ENCODE data around the gene PTGS1. TPM values are rescaled to one million over a fixed set of nuclear protein-coding genes. Genes with fewer than 3 reads are reported as not detected.
"Not testable (repeated sequence)": the region's sequence is repeated elsewhere in the genome, so short reads cannot be mapped to it uniquely, and the experiment has no call there.

Gene PTGS1
- polyA plus RNA-seq, 4 donors = 5.6 to 8.6 (median 5.6) TPM

GRCh38 chr9:122393284-122393983 is 22.6 kb downstream of the PTGS1 start:
- no peak for DNase-seq (ENCODE audit: low read depth in 4 of 4, low spot score in 3 of 4)

GRCh38 chr9:122394265-122395125 is 23.7 kb downstream of the PTGS1 start:
- DNase-seq (ENCODE audit: low read depth in 4 of 4, low spot score in 3 of 4) = no peak

- DNase-seq (ENCODE audit: low read depth in 4 of 4, low spot score in 3 of 4) = no peak
These were observed 25.9 kb downstream of the PTGS1 start for GRCh38 chr9:122396614-122397148.

- DNase-seq (ENCODE audit: low read depth in 4 of 4, low spot score in 3 of 4) = no peak
These were observed 26.9 kb downstream of the PTGS1 start for GRCh38 chr9:122397749-122398148.

GRCh38 chr9:122398371-122398924 is 27.6 kb downstream of the PTGS1 start:
- DNase-seq (ENCODE audit: low read depth in 4 of 4, low spot score in 3 of 4) = no peak

- no peak for DNase-seq (ENCODE audit: low read depth in 4 of 4, low spot score in 3 of 4)
These were observed 31.1 kb downstream of the PTGS1 start for GRCh38 chr9:122401896-122402295.

- DNase-seq (ENCODE audit: low read depth in 4 of 4, low spot score in 3 of 4) = no peak
These were observed 31.6 kb downstream of the PTGS1 start for GRCh38 chr9:122402403-122402871.

- DNase-seq (ENCODE audit: low read depth in 4 of 4, low spot score in 3 of 4) = no peak
These were observed 32.0 kb downstream of the PTGS1 start for GRCh38 chr9:122402874-122403273.

GRCh38 chr9:122403381-122404000 is 32.7 kb downstream of the PTGS1 start:
- DNase-seq (ENCODE audit: low read depth in 4 of 4, low spot score in 3 of 4) = no peak

- not testable (repeated sequence) for DNase-seq (ENCODE audit: low read depth in 4 of 4, low spot score in 3 of 4)
These were observed 34.7 kb downstream of the PTGS1 start for GRCh38 chr9:122405304-122406069.

- no peak for DNase-seq (ENCODE audit: low read depth in 4 of 4, low spot score in 3 of 4)
These were observed 35.5 kb downstream of the PTGS1 start for GRCh38 chr9:122406070-122406890.

- DNase-seq (ENCODE audit: low read depth in 4 of 4, low spot score in 3 of 4) = not testable (repeated sequence)
These were observed 43.3 kb downstream of the PTGS1 start for GRCh38 chr9:122414108-122414507.

GRCh38 chr9:122418016-122418415 is 47.2 kb downstream of the PTGS1 start:
- no peak for DNase-seq (ENCODE audit: low read depth in 4 of 4, low spot score in 3 of 4)

GRCh38 chr9:122420315-122420714 is 49.5 kb downstream of the PTGS1 start:
- no peak for DNase-seq (ENCODE audit: low read depth in 4 of 4, low spot score in 3 of 4)

GRCh38 chr9:122425087-122425486 is 54.3 kb downstream of the PTGS1 start:
- DNase-seq (ENCODE audit: low read depth in 4 of 4, low spot score in 3 of 4) = no peak

- no peak for DNase-seq (ENCODE audit: low read depth in 4 of 4, low spot score in 3 of 4)
These were observed 55.9 kb downstream of the PTGS1 start for GRCh38 chr9:122426723-122427122.

GRCh38 chr9:122442568-122442967 is 71.7 kb downstream of the PTGS1 start:
- DNase-seq (ENCODE audit: low read depth in 4 of 4, low spot score in 3 of 4) = no peak

GRCh38 chr9:122444041-122444733 is 73.4 kb downstream of the PTGS1 start:
- no peak for DNase-seq (ENCODE audit: low read depth in 4 of 4, low spot score in 3 of 4)

All from right renal pelvis (tissue), 4 donors.